Mesenteric fat pad (tissue), 1 donor: ENCODE results near the gene CDHR3. TPM values are rescaled to one million over a fixed set of nuclear protein-coding genes. Genes with fewer than 3 reads are reported as not detected.
A peak's percentile ranks its signal among the peaks of the same experiment; 100 is the strongest.

ENCODE experiments used
- DNase-seq: peaks from one replicate; pipeline ENCODE4 v3.0.0-alpha.2; 2020; ENCODE audit warnings: low spot score
- total RNA-seq: library from RNA; stranded (reverse); fragmentation: NEBNext Ultra II Directional; extraction: Animal tissue kit (Norgen Biotek cat#: 25700); gene quantifications from one replicate; pipeline ENCODE4 v1.2.1, GENCODE V29; 2021
- donor health status: DM: yes; HTN: yes; CAD: no.

Gene CDHR3
- total RNA-seq, 1 donor from 2014 or later, result 35.7 TPM

GRCh38 chr7:106023369-106024322 is 60.6 kb downstream of the CDHR3 start:
- DNase-seq, result peak; percentile 45

DNA sequence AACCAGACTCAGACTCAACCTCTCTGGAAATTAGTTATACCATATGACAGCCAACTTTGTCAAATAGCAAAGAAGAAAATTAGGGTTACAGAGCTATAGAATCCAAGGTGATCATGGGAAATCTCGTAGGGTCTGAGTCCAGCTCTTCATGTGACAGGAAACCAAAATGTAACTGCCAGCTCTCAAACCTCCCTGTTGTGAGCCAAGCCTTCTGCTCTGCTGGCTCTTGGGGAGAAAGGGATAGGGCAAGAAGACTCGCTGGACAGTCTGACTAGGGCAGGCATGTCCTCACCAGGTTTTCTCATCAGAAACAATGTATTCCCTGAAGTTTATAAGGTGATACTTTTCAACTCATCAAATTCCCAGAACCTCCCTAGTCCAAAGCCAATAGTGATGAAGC is 63.0 kb downstream of the CDHR3 start:
- DNase-seq, result peak; percentile 20

DNA sequence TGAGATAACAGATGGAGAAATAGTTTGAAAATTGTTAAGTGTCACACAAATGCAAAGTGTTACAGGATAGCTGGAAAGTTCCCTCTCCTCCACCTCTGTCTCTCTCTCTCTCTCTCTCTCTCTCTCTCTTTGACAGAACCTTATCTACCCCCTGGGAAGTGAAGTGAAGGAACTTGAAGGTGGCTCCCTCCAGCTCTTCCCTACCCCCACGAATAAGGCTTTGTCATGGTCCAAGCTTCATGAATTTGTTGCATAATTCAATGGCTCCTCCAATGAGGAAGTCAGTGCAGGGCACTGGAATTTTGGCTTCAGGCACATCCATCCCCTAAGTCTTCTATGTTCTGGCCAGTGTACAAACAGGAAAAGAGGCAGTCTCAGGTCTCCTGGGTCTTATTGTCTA is 66.4 kb downstream of the CDHR3 start:
- DNase-seq, result no peak

GRCh38 chr7:106029941-106030340 is 66.9 kb downstream of the CDHR3 start:
- DNase-seq, result no peak

DNA sequence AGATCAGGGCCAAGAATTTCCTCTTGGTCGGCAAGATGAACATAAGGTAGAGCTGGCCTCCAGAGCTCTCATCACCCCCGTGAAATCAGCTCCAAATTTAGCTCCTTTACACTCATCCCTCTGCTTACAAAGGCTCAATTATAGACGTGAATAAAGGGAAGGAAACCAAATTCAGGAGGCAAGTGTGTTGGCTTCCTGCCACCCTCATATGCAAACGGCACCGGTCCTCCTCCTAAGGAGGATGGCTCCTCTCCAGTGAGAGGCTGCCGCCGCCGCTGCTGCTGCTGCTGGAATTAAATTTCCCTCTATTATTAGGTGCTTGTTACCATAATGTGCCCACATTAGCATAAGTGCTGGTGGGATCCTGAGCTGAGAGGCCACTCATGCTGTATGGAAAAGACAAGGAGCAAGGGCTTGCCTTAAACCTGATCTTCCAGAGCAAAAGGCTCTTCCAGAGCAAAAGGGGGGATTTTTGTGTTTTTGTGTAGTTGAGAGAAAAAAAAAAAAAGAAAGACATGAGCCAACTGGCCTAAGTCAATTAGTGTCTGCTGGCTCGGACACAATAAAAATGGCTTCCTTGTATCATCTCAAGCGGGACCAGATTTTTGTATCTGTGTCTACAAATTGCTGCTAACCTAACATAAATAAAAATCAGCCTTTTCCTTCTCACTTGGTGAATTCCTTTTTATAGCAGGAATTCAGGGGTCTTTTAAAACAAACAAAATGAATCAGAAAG is 68.4 kb downstream of the CDHR3 start:
- no peak for DNase-seq

DNA sequence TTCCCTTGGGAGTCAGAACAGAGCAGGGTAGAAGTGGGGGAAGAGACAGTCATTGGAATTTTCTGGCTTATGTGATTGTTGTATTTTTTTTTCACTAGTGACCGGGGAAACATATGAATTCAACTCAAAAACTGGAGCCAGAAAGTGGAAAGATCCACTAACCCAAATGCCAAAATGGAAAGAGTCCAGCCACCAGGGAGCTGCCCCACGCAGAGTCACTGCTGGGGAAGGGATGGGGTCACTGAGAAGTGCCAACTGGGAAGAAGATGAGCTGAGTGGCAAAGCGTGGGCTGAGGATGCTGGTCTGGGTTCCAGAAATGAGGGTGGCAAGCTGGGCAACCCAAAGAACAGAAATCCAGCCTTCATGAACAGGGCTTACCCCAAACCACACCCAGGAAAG is 69.2 kb downstream of the CDHR3 start:
- DNase-seq, result no peak

- DNase-seq, result no peak
Measured at GRCh38 chr7:106033735-106034134, 70.7 kb downstream of the CDHR3 start.

GRCh38 chr7:106034383-106034782 is 71.3 kb downstream of the CDHR3 start:
- DNase-seq, result no peak

- no peak for DNase-seq
Measured at GRCh38 chr7:106035568-106035967, 72.5 kb downstream of the CDHR3 start.

- no peak for DNase-seq
Measured at GRCh38 chr7:106036004-106036403, 72.9 kb downstream of the CDHR3 start.

GRCh38 chr7:106037489-106038176 is 74.6 kb downstream of the CDHR3 start:
- DNase-seq, result no peak

DNA sequence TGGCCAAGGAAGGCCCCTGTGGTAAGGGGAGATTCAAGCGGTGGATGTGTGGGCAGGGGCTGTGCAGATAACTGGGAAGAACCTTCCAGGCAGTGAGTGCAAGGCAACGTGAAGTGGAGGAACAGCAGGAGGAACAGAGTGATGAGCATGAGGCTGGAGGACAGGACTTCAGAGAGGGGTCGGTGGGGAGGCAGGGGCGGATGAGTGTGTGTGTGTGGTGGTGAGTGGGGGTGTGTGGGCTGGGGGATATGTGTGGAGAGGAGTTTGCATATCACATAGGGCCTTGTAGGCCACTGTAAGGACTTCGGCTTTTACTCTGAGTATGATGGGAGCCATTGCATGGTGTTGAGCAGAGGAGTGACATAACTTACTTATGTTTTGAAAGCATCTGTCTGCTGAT is 75.2 kb downstream of the CDHR3 start:
- no peak for DNase-seq

DNA sequence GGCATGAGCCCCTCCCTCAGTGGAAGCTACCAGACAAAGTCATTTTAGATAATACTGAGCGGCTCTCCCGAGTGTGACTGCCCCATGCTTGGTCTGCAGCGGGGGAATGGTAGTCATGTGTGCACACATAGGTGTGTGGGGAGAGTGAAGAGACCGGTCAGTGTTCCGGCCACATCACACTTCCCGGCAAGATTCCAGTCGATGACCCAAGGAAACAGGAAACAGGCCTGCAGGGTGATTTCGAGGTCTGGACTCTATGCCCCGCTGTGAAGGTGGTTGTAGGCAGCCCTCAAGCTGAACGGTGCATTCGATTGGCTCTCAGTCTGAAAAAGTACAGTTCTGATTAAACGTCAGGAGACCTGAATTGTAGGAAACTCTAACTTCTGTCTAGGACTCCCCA is 75.9 kb downstream of the CDHR3 start:
- no peak for DNase-seq

DNA sequence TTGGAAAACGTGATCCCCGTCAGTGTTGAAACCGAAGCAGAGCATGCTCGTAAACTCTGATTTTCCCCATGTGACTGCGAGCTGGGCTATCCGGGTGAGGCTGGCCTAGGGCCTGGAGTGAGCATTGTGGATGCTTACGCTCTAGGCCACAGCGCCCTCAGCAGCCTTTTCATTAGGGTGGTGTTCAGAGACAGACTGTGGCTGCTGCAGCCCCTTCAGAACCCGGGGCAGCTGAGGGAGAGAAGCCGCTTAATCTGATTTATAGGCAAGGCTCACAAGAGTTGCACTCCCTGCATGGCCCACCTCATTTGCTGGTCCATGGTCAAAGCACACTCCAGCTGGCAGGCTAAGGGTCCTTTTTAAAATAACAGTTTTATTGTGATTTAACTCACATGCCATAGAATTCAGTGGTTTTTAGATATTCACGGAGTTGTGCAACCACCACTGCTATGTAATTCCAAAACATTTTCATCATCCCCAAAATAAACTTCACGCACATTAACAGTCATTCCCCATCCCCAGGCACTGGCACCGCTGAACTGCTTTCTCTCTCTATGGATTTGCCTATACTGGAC is 76.5 kb downstream of the CDHR3 start:
- no peak for DNase-seq

- no peak for DNase-seq
Measured at GRCh38 chr7:106041140-106041717, 78.2 kb downstream of the CDHR3 start.

- DNase-seq, result no peak
Measured at GRCh38 chr7:106042196-106042611, 79.1 kb downstream of the CDHR3 start.

- no peak for DNase-seq
Measured at GRCh38 chr7:106045139-106045538, 82.1 kb downstream of the CDHR3 start.

DNA sequence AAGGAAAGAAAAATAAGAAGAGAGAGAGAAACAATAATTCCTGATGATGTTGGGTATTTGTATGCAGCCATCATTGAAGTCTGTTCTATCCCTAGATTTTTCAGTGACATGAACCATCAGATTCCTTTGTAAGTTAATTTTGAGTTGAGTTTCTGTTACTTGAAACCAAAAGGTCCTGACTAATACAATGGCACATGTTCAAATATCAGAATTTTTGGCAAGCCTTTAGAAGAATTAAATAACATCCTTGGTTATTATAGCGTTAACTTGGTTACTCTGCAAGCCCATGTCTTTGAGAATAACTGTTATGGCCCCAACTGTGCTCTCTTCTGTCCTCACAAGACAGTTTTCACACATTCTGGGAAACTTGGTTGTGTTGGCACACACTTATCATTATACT is 82.5 kb downstream of the CDHR3 start:
- DNase-seq, result no peak

DNA sequence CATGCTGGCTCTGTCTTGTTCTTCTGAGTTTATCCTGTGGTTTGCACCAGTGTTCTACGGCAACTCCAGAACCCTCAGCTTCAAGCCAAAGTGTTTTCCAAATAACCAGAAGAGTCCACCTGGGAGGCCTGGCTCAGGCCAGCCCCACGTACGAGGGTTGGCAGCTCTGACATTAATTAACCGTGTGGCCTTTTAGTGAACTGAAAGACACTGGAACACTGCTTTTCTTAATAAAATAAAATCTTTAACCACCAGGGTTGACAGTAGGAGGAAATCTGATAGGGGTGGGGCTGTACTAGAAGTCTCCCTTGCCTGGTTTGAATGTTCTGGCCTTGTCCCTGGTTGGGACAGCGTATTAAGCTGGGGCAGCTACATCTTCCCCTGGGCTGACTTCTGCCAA is 84.1 kb downstream of the CDHR3 start:
- no peak for DNase-seq

GRCh38 chr7:106047818-106048705 is 85.0 kb downstream of the CDHR3 start:
- DNase-seq, result no peak
